GM12872 (cell line): ENCODE results near the gene CFAP126.

Experiments used
- TF ChIP-seq, protein P1 (sequence below): IDR thresholded peaks from 3 replicates; pipeline ENCODE4 v1.5.1; 2011; ENCODE audit warnings: low read depth, mild to moderate bottlenecking, low read length, moderate library complexity; ENCODE audit not compliant: insufficient read depth

Gene CFAP126

GRCh38 chr1:161324020-161324419 is 43.7 kb downstream of the CFAP126 start:
- TF ChIP-seq, protein P1, sequence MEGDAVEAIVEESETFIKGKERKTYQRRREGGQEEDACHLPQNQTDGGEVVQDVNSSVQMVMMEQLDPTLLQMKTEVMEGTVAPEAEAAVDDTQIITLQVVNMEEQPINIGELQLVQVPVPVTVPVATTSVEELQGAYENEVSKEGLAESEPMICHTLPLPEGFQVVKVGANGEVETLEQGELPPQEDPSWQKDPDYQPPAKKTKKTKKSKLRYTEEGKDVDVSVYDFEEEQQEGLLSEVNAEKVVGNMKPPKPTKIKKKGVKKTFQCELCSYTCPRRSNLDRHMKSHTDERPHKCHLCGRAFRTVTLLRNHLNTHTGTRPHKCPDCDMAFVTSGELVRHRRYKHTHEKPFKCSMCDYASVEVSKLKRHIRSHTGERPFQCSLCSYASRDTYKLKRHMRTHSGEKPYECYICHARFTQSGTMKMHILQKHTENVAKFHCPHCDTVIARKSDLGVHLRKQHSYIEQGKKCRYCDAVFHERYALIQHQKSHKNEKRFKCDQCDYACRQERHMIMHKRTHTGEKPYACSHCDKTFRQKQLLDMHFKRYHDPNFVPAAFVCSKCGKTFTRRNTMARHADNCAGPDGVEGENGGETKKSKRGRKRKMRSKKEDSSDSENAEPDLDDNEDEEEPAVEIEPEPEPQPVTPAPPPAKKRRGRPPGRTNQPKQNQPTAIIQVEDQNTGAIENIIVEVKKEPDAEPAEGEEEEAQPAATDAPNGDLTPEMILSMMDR: no peak
